Stimulated activated CD4-positive, alpha-beta T cell treated with anti-CD3 and anti-CD28 coated beads, TNF-alpha, amount 100 ng/mL, for 48 hours (primary cell): ENCODE measurements around the gene PLA2G2F.
A peak's percentile ranks its signal among the peaks of the same experiment; 100 is the strongest.

Source experiments
- DNase-seq, 3 donors: peaks; one replicate each; pipeline ENCODE4 v3.0.0-alpha.2; 2020; ENCODE audit warnings: low read depth in 3 of 3

Gene PLA2G2F

GRCh38 chr1:20168564-20169491, 29.7 kb downstream of the PLA2G2F start:
- no peak for DNase-seq

GRCh38 chr1:20169932-20170331, 30.8 kb downstream of the PLA2G2F start:
- DNase-seq: no peak

GRCh38 chr1:20172033-20172590, 33.0 kb downstream of the PLA2G2F start:
- DNase-seq: no peak

GRCh38 chr1:20174937-20175666, 36.0 kb downstream of the PLA2G2F start:
- DNase-seq: no peak

- DNase-seq: no peak
Observed at GRCh38 chr1:20178634-20179370, 39.7 kb downstream of the PLA2G2F start.

GRCh38 chr1:20179371-20180128, 40.4 kb downstream of the PLA2G2F start:
- DNase-seq: no peak

GRCh38 chr1:20180129-20180843, 41.2 kb downstream of the PLA2G2F start:
- no peak for DNase-seq

GRCh38 chr1:20180844-20181207, 41.7 kb downstream of the PLA2G2F start:
- no peak for DNase-seq

GRCh38 chr1:20182415-20182814, 43.3 kb downstream of the PLA2G2F start:
- no peak for DNase-seq

- DNase-seq: no peak
Observed at GRCh38 chr1:20183035-20183434, 43.9 kb downstream of the PLA2G2F start.

- DNase-seq: no peak
Observed at GRCh38 chr1:20183616-20184271, 44.6 kb downstream of the PLA2G2F start.

GRCh38 chr1:20184481-20184900, 45.4 kb downstream of the PLA2G2F start:
- DNase-seq: no peak

GRCh38 chr1:20184997-20185833, 46.1 kb downstream of the PLA2G2F start:
- peak; percentile 47 to 64 (median 52) for DNase-seq

- DNase-seq: peak; percentile 48 to 85 (median 53)
Observed at GRCh38 chr1:20185834-20186782, 47.0 kb downstream of the PLA2G2F start, which contains the start of the genes PLA2G2C and UBXN10. TSS of gene PLA2G2C (minus strand) at chr1:20186518. CDS start at chr1:20177363, 9,155 bp downstream. TSS of gene UBXN10 (plus strand) at chr1:20186096. CDS start at chr1:20190562, 4,466 bp downstream.

- DNase-seq: no peak
Observed at GRCh38 chr1:20187103-20187812, 48.1 kb downstream of the PLA2G2F start.

GRCh38 chr1:20187813-20188454, 48.8 kb downstream of the PLA2G2F start:
- no peak for DNase-seq
